Ovary (tissue), 9 donors: ENCODE measurements around the gene CFAP70. TPM values are rescaled to one million over a fixed set of nuclear protein-coding genes. Genes with fewer than 3 reads are reported as not detected.

Experiments
- DNase-seq, 5 donors: peaks; one replicate each; pipeline ENCODE4 v3.0.0-alpha.2; 2019 to 2020
- H3K27ac ChIP-seq, 2 donors: fragments of 200-600 bp; one replicate each; pipeline versions ENCODE4 v1.5.1 to v1.8.0; 2019 to 2022
- H3K27me3 ChIP-seq: fragments of 200-600 bp; one replicate; pipeline ENCODE4 v1.8.0; 2022
- H3K36me3 ChIP-seq: fragments of 200-600 bp; sonication (generic); one replicate; pipeline ENCODE4 v1.5.1; 2019
- H3K4me1 ChIP-seq: one replicate; pipeline ENCODE4 v1.8.1; 2013; ENCODE audit warnings: mild to moderate bottlenecking, moderate library complexity; ENCODE audit not compliant: insufficient read depth
- H3K4me3 ChIP-seq: fragments of 200-600 bp; sonication (generic); one replicate; pipeline ENCODE4 v1.5.1; 2017
- H3K9me3 ChIP-seq, 2 donors: fragments of 200-600 bp in 1 of 2; sonication (generic) in 1 of 2; one replicate each; pipeline versions ENCODE4 v1.5.1 to v1.8.1; 2013 to 2019; ENCODE audit warnings: mild to moderate bottlenecking in 1 of 2, moderate library complexity in 1 of 2
- EP300 ChIP-seq: sonication (generic); formaldehyde crosslinking; IDR thresholded peaks from one replicate; pipeline ENCODE4 v1.6.1; 2017; ENCODE audit warnings: antibody characterized with exemption
- POLR2A ChIP-seq: fragments of 450-650 bp; IDR thresholded peaks from one replicate; pipeline ENCODE4 v1.6.1; 2017; ENCODE audit warnings: antibody characterized with exemption, mild to moderate bottlenecking, moderate library complexity
- WGBS, 3 donors: extraction: QIAGEN DNeasy Blood & Tissue Kit in 1 of 3; methylation state at CpG; one replicate each; pipeline versions ENCODE4 v1.1.5 to v1.1.7; 2013 to 2017; 5-methylcytosine and 5-hydroxymethylcytosine counted together
- intact Hi-C, 4 donors: fragments of 100-400 bp; cut with DNase I; formaldehyde crosslinking; loops; one replicate each; pipeline versions ENCODE4 v1.11.0 to v1.15.1; 2022 to 2023
- polyA plus RNA-seq, 2 donors: library from polyadenylated mRNA; stranded (reverse); fragments of 200-250 nt in 1 of 2; fragments of 350-450 nt in 1 of 2; fragmentation: Illumina TruSeq in 1 of 2; extraction: RNeasy Lipid Tissue Mini Kit (QIAGEN cat#74804) in 1 of 2; gene quantifications; one replicate each; pipeline ENCODE4 v1.2.3, GENCODE V29; 2013 to 2014
- total RNA-seq, 7 donors: library from RNA; depleted of rRNA in 2 of 7; stranded (reverse); fragments of >200 nt in 2 of 7; fragmentation: NEBNext Ultra II Directional in 3 of 7; extraction: Animal tissue kit (Norgen Biotek cat#: 25700) in 3 of 7; gene quantifications; one replicate each; pipeline versions ENCODE4 v1.1.0 to v1.2.4, GENCODE V29; 2016 to 2023
- TF ChIP-seq, protein P1 (sequence below), 3 donors: fragments of 450-650 bp in 2 of 3; fragments of 200-600 bp in 1 of 3; IDR thresholded peaks; one replicate each; pipeline versions ENCODE4 v1.5.1 to v1.8.0; 2016 to 2022; ENCODE audit warnings: antibody characterized with exemption in 3 of 3, mild to moderate bottlenecking in 1 of 3
- donor health status: DM: no; HTN: no; CAD: no; lungs with moderate emphysema.
- donor health status: DM: no; HTN: no; CAD: no.
- donor health status: Bipolar disorder and iron deficiency.
- donor health status: DM: yes; HTN: yes; CAD: no.
- donor health status: DM: no; HTN: no; CAD: no.
- donor health status: DM: yes; HTN: yes; CAD: no.

Gene CFAP70
- total and polyA plus RNA-seq, 9 donors, result 1.8 to 36.9 (median 3.8) TPM

DNA sequence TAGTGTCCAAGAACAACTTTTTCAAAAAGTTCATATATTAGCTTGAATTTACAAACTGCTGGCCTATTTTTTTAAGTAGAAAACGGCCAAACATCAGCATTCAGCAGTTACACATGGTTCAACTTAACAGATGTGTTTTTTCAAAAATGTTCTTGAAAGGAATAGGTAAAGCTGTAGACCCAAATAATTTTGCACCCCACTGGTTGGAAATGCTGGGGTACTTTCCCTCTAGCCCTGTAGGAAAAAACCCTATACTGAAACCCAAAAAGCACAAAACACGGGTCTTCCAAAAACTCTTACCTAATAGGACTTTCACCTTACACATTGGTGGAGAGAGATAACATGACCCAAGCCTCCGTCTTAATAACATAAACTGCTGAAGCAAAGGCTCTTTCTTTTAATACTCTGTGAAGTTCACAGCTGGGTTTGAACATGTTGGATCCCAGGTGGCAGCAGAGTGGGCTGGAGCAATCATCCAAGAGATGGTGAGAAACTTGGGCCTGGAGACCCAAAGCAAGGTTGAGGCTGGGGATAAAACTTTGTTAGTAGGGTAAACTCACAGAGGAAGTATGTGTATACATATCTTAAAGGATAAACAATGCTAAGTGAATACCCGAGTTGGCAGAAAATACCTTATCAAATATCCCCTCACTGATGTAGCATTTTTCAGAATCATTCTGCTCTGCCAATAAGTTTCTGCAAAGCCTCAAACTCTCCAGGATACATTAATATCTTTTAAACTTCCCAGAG lies 111.0 kb downstream of the CFAP70 start:
- peak overlapping the region; percentile 86 for H3K4me3 ChIP-seq
- no peaks in the 10 kb centered on the region for H3K36me3 ChIP-seq
- H3K4me1 ChIP-seq, result peaks cover 5% of the 10 kb centered on the region
- H3K9me3 ChIP-seq, result no peaks in the 10 kb centered on the region
- H3K27me3 ChIP-seq, result no peaks in the 10 kb centered on the region
- WGBS, 3 donors, result 14 to 29% (median 24%) methylated on average over 4 of the region's 4 CpGs
- intact Hi-C loops, result no loop called here
- DNase-seq, result no peak
- TF ChIP-seq EP300, result no peak
- TF ChIP-seq POLR2A, result no peak
- TF ChIP-seq, protein P1, sequence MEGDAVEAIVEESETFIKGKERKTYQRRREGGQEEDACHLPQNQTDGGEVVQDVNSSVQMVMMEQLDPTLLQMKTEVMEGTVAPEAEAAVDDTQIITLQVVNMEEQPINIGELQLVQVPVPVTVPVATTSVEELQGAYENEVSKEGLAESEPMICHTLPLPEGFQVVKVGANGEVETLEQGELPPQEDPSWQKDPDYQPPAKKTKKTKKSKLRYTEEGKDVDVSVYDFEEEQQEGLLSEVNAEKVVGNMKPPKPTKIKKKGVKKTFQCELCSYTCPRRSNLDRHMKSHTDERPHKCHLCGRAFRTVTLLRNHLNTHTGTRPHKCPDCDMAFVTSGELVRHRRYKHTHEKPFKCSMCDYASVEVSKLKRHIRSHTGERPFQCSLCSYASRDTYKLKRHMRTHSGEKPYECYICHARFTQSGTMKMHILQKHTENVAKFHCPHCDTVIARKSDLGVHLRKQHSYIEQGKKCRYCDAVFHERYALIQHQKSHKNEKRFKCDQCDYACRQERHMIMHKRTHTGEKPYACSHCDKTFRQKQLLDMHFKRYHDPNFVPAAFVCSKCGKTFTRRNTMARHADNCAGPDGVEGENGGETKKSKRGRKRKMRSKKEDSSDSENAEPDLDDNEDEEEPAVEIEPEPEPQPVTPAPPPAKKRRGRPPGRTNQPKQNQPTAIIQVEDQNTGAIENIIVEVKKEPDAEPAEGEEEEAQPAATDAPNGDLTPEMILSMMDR (IDR thresholded peaks at IDR 0.05), result no peak
- H3K27ac ChIP-seq, result peak overlapping the region; percentile 58 to 68

DNA sequence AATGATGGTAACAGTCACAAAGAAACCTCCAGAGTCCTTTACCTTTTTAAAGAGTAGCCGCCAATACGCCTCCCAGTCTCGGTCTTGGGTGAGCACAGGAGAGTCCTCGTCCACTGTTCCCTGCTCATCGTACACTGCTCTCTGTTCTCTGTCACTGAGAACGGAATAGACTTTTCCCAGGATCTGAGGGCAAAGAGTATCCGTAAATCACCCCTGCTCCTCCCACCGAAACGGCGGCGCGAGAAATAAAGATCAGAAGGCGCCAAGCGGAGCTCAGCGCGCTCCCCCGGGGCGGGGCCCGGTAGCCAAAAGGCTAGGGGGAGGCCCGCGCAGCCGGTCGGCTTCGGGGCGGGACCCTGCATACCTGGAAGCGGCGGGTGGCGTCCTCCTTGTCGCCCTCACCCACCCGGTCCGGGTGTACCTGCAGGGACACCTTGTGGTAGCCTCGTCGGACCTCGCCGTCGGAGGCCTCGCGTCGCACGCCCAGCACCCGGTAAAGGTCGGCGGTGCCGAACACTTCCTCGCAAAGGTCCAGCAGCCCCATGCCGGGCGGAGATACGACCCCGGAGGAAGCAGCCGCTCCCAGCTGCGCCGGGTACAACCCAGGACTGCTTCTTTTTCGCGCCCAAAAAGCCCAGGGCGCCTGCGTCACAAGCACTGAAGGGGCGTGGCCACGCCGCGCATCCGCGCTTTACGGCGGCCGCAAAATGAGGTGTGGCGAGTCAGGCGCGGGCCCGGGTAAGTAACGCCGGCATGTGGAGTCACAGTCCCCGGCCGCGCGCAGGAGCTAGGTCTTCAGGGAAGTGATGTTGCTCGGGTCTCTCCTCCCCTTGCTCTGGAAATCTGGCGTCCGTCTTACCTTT lies 111.8 kb downstream of the CFAP70 start, which contains the start of gene DNAJC9:
DNAJC9 (minus strand) TSS at position 610 of the 863 bp plus-strand sequence; CDS start at position 544, 66 bp downstream.
- peak; percentile 93 to 99 (median 96) for DNase-seq
- Histone ChIP-seq H3K27me3 (no peaks in the 10 kb centered on the region), H3K4me1 (peaks cover 5% of the 10 kb centered on the region), H3K27ac (peak within 1 kb of the TSS; percentile 58 to 68), H3K9me3 (no peaks in the 10 kb centered on the region), H3K36me3 (no peaks in the 10 kb centered on the region), H3K4me3 (peak within 1 kb of the TSS; percentile 86)
- intact Hi-C loops, result no loop called here
- TF ChIP-seq EP300, result no peak
- peak; percentile 76 for TF ChIP-seq POLR2A
- TF ChIP-seq, protein P1 (IDR thresholded peaks at IDR 0.05), result peak in 2 of 3 donors; percentile 22
- WGBS, 3 donors, result 0 to 1% (median 0%) methylated on average over 71 to 78 of the region's 78 CpGs

DNA sequence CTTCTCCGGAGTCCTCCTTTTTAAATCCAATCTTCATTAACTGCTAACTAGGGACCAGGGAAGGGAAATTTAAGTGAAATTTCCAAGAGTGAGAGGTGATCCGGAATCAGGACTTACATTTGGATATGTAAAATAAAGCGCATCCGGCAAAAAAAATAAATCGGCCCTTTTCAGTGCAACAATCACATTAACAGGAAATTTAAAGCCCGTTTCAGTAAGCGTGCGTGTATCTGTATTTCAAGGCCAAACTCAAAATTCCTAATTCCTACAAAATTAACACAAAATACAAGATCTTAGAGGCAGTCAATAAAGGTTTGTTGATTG lies 112.4 kb downstream of the CFAP70 start:
- intact Hi-C loops, result no loop called here
- WGBS, 3 donors, result 1 to 2% (median 2%) methylated on average over 8 of the region's 8 CpGs

DNA sequence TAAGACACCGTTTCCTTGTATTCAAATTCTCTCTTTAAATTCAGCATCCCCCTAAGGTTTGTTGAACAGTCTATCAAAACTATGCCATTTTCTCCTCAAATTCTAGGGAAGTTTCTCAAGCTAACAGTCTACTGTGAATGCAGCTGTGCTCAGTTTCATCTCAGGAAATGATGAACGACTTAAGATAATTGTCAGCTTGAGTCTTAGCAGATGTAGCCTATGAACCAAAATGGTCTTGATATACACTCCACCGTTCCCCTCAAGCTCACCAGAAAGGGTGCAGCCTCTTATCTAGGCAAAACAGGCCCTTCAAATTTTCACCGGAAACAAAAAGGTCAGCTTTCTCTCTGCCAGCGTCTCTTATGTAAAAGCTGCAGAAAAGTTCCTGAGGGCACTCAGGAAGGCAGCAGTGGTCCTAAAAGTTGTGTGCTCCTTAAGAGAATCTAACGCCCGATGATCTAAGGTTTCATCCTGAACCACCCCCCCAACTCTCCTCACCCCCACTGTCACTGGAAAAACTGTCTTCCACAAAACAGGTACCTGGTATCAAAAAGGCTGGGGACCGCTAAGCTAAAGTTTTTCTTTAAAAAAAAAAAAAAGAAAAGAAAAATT lies 113.7 kb downstream of the CFAP70 start:
- H3K27ac ChIP-seq, result no peak overlapping the region
- WGBS, 3 donors, result 32 to 49% (median 37%) methylated on average over 8 of the region's 8 CpGs
- no peaks in the 10 kb centered on the region for H3K36me3 ChIP-seq
- TF ChIP-seq POLR2A, result no peak
- no peak for TF ChIP-seq EP300
- TF ChIP-seq, protein P1 (IDR thresholded peaks at IDR 0.05), result no peak
- intact Hi-C loops, result no loop called here
- no peaks in the 10 kb centered on the region for H3K9me3 ChIP-seq
- no peaks in the 10 kb centered on the region for H3K4me1 ChIP-seq
- DNase-seq, result no peak
- no peak overlapping the region for H3K4me3 ChIP-seq
- H3K27me3 ChIP-seq, result no peaks in the 10 kb centered on the region

More for the DNA sequence above, 112.4 kb downstream of the CFAP70 start:
- Histone ChIP-seq H3K27me3 (no peaks in the 10 kb centered on the region), H3K4me3 (peak overlapping the region; percentile 86), H3K27ac (peak overlapping the region in 1 of 2 donors; percentile 58), H3K4me1 (no peaks in the 10 kb centered on the region), H3K9me3 (no peaks in the 10 kb centered on the region), H3K36me3 (no peaks in the 10 kb centered on the region)
- TF ChIP-seq, protein P1 (IDR thresholded peaks at IDR 0.05), result no peak
- no peak for DNase-seq
